ENCODE results near the gene ABCD2.
"Not testable (repeated sequence)": the region's sequence is repeated elsewhere in the genome, so short reads cannot be mapped to it uniquely, and the experiment has no call there.

ABCD2 gene

DNA sequence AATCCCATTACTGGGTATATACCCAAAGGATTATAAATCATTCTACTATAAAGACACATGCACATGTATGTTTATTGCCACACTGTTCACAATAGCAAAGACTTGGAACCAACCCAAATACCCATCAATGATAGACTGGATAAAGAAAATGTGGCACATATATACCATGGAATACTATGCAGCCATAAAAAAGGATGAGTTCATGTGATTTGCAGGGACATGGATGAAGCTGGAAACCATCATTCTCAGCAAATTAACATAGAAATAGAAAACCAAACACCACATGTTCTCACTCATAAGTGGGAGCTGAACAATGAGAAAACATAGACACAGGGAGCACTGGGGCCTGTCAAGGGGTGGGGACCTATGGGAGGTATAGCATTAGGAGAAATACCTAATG is 97.4 kb downstream of the ABCD2 start:
- DNase-seq: not testable (repeated sequence)

DNA sequence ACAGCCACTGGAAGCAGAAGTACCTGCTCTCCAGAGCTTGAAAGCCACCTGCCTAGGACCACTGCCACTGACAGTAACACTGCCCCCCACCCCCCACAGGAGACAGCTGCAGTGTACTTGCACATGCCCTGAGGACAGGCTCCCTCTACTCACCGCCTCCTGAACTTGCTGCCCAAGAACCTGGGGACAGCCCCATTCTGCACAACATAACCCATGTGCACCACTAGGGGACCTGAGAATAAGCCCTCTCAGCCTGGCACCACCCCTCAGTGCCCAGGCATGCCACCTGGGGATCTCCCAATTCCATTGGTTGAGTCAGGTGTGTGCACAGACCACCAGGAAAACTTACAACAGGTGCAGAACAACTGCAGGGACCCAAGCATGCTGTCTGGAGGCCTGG is 109.6 kb downstream of the ABCD2 start:
- DNase-seq: no peak

DNA sequence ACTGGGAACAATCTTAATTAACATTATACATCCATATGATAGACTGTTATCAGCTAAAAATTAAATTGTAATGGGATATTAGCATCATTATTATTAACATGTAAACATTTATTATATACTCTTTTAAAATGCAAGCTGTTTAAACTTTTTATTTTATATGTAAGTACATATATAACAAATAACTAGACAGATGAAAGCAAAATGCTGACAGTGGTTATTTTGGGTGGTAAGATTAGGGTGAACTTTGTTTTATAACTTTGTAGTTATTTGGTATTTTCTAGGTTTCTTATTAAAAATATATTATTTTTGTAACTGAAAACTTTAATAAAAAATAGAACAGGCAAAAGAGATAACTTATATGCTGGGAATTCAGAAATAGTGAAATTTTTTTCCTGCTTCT is 114.0 kb downstream of the ABCD2 start:
- no peak for DNase-seq

- DNase-seq: no peak
Observed at GRCh38 chr12:39505023-39505422, 114.6 kb downstream of the ABCD2 start.

DNA sequence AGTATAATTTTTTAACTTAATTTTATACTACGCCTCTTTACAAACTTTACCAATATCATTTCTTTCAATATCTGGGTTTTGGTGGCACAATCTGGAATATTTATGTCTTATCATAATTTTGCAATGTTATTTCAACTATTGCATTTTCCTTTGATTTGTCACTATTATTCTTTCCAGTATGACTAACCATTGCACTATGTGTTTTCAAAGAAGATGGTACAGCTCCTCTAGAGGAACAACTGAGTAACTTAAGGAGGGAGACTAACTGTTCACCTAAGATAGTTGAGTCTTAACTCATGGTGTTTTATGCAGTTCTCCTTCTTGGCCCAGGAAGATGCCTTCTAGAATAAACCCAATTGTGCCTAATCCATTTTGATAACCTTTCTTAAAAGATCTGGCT is 116.2 kb downstream of the ABCD2 start:
- DNase-seq: no peak

DNA sequence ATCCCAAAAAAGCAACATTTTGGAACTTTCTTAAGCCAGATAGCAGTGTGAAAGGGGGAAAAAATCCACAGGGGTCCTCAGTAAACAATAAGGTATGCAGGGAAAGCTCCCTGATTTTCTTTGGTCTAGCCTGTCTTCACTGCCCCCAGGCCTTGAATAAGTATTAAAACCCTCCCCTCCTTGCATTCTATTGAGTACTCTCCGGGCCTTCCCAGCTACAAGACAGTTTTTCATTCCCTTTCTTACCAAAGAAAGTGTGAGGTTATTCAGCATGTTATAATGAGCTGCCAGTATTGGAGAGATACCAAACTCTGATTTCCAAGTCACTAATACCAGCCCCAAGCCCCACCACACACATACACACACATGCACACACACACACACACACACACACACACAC is 116.9 kb downstream of the ABCD2 start:
- no peak for DNase-seq
